K562 (cell line): ENCODE measurements around the gene HOXA5. TPM values are rescaled to one million over a fixed set of nuclear protein-coding genes. Genes with fewer than 3 reads are reported as not detected.

Experiments used
- ATAC-seq: fragments of 200-7000 bp; cut with Tn5 transposase; 3 replicates; pipeline ENCODE4 v1.9.1; 2020; ENCODE audit warnings: moderate library complexity
- BruUV-seq: library from RNA; stranded (reverse); fragments of 400-500 nt; replicated peaks from 2 replicates; lab custom pipeline; 2021; lab: Mats Ljungman, UMichigan
- CTCF ChIA-PET: fragments of 300-600 bp; formaldehyde crosslinking; extraction: SDS; loops from one replicate; lab custom pipeline; 2021; ENCODE audit warnings: low intra/inter-chr PET ratio; lab: Yijun Ruan, JAX
- POLR2A ChIA-PET: fragments of 300-600, 350-650 bp; sonication (Branson Sonifier 250); formaldehyde crosslinking; extraction: SDS; loops from one replicate; lab custom pipeline; 2021; ENCODE audit warnings: antibody characterized with exemption, inconsistent platforms; lab: Yijun Ruan, JAX
- DNase-seq, 4 experiments: peaks; one replicate each; pipeline versions ENCODE4 v3.0.0 to v3.0.0-alpha.2; 2011 to 2018; ENCODE audit warnings: low spot score in 3 of 4, mixed read lengths in 3 of 4; ENCODE audit errors: extremely low read depth in 1 of 4
- FAIRE-seq: peaks from 2 replicates; lab custom pipeline; 2011; peaks lifted over from hg19 to GRCh38; lab: Jason Lieb, UNC
- H2AFZ ChIP-seq: 2 replicates; pipeline ENCODE4 v1.6.0; 2011; ENCODE audit warnings: low read depth, low read length, control low read depth, inconsistent platforms
- H3K27ac ChIP-seq: fragments of 200-600 bp; 3 replicates; pipeline ENCODE4 v1.8.0; 2011; ENCODE audit warnings: low read depth, mild to moderate bottlenecking, control low read depth, inconsistent platforms, low read length, moderate library complexity, mixed read lengths; ENCODE audit errors: extremely low read depth
- H3K27me3 ChIP-seq, 2 experiments: fragments of 300-600 bp in 1 of 2; 2 replicates in 1 of 2; 3 replicates in 1 of 2; pipeline versions ENCODE4 v1.6.0 to v1.8.0; 2011; ENCODE audit warnings: inconsistent platforms in 2 of 2, low read length in 2 of 2, mild to moderate bottlenecking in 1 of 2, mixed read lengths in 1 of 2, moderate library complexity in 1 of 2; ENCODE audit not compliant: control insufficient read depth in 2 of 2, insufficient read depth in 2 of 2
- H3K36me3 ChIP-seq: fragments of 300-600 bp; 3 replicates; pipeline ENCODE4 v1.8.0; 2011; ENCODE audit warnings: mild to moderate bottlenecking, low read length, inconsistent platforms; ENCODE audit not compliant: control insufficient read depth, insufficient read depth
- H3K4me1 ChIP-seq, 2 experiments: fragments of 200-600 bp in 1 of 2; replicated peaks in 1 of 2; 2 replicates in 1 of 2; 3 replicates in 1 of 2; pipeline versions ENCODE4 v1.5.1 to v1.8.0; 2011; ENCODE audit warnings: inconsistent platforms in 2 of 2, low read length in 2 of 2, mild to moderate bottlenecking in 1 of 2, mixed read lengths in 1 of 2, moderate library complexity in 1 of 2; ENCODE audit not compliant: control insufficient read depth in 2 of 2, insufficient read depth in 2 of 2
- H3K4me2 ChIP-seq: 2 replicates; pipeline ENCODE4 v1.6.1; 2011; ENCODE audit warnings: low read length, control low read depth, inconsistent platforms, mixed read lengths; ENCODE audit not compliant: insufficient read depth
- H3K4me3 ChIP-seq: fragments of 200-600 bp; sonication (generic), shearing (Covaris generic); 2 replicates; pipeline ENCODE4 v1.5.1; 2016; ENCODE audit warnings: control low read depth, inconsistent platforms
- H3K79me2 ChIP-seq: fragments of 200-600 bp; 3 replicates; pipeline ENCODE4 v1.8.0; 2011; ENCODE audit warnings: low read length, inconsistent platforms; ENCODE audit not compliant: control insufficient read depth, insufficient read depth
- H3K9ac ChIP-seq, 2 experiments: 2 replicates each; pipeline versions ENCODE4 v1.6.0 to v1.6.1; 2011; ENCODE audit warnings: low read depth in 2 of 2, low read length in 2 of 2, control low read depth in 1 of 2, inconsistent platforms in 1 of 2, mild to moderate bottlenecking in 1 of 2, mixed read lengths in 1 of 2; ENCODE audit not compliant: insufficient read depth in 1 of 2
- H3K9me1 ChIP-seq: one replicate; pipeline ENCODE4 v1.6.0; 2011; ENCODE audit warnings: inconsistent platforms, mild to moderate bottlenecking, low read length, moderate library complexity; ENCODE audit not compliant: control insufficient read depth, insufficient read depth
- H3K9me3 ChIP-seq: replicated peaks from 2 replicates; pipeline ENCODE4 v1.5.1; 2011; ENCODE audit warnings: low read depth, low read length, inconsistent platforms; ENCODE audit not compliant: control insufficient read depth, insufficient read depth
- H4K20me1 ChIP-seq: replicated peaks from 2 replicates; pipeline ENCODE4 v1.6.1; 2011; ENCODE audit warnings: low read length, inconsistent platforms, mixed read lengths; ENCODE audit not compliant: control insufficient read depth, insufficient read depth
- BRD9 ChIP-seq: fragments of 450-650 bp; IDR thresholded peaks from 2 replicates; pipeline ENCODE4 v1.6.1; 2018; ENCODE audit warnings: low read depth; ENCODE audit not compliant: partially characterized antibody
- ESRRA ChIP-seq: fragments of 450-650 bp; IDR thresholded peaks from 2 replicates; pipeline ENCODE4 v1.6.1; 2014; ENCODE audit warnings: low read depth, mild to moderate bottlenecking, moderate library complexity, borderline replicate concordance
- MECOM ChIP-seq: fragments of 250-450 bp; sonication (Bioruptor Pico); IDR thresholded peaks from 2 replicates; pipeline ENCODE4 v1.8.0; 2022; ENCODE audit warnings: inconsistent platforms
- PCBP2 ChIP-seq: fragments of 200-400 bp; formaldehyde crosslinking; IDR thresholded peaks from 2 replicates; pipeline ENCODE4 v1.6.1; 2018; ENCODE audit warnings: low read length, low read depth, mild to moderate bottlenecking, moderate library complexity; ENCODE audit not compliant: poor library complexity, severe bottlenecking
- SREBF2 ChIP-seq: sonication (generic); formaldehyde crosslinking; IDR thresholded peaks from 2 replicates; pipeline ENCODE4 v1.4.0; 2020; ENCODE audit warnings: mild to moderate bottlenecking, missing genetic modification reagents
- SUPT5H ChIP-seq: fragments of 450-650 bp; IDR thresholded peaks from 2 replicates; pipeline ENCODE4 v1.6.1; 2016
- ZBTB1 ChIP-seq: sonication (generic); formaldehyde crosslinking; IDR thresholded peaks from 2 replicates; pipeline ENCODE4 v1.8.1; 2023; ENCODE audit warnings: missing genetic modification reagents, low read depth, mild to moderate bottlenecking, borderline replicate concordance
- ZC3H4 ChIP-seq: sonication (generic); formaldehyde crosslinking; IDR thresholded peaks from 2 replicates; pipeline ENCODE4 v1.9.0; 2021; ENCODE audit warnings: missing genetic modification reagents, borderline replicate concordance
- ZNF583 ChIP-seq: fragments of 250-450 bp; sonication (Bioruptor Pico); IDR thresholded peaks from 2 replicates; pipeline ENCODE4 v1.4.0; 2020
- ZNF699 ChIP-seq: fragments of 250-450 bp; sonication (Bioruptor Pico); IDR thresholded peaks from 2 replicates; pipeline ENCODE4 v1.8.0; 2021; ENCODE audit warnings: mild to moderate bottlenecking, moderate library complexity; ENCODE audit not compliant: insufficient replicate concordance
- ZNF780A ChIP-seq: fragments of 250-450 bp; sonication (Bioruptor Pico); IDR thresholded peaks from 2 replicates; pipeline ENCODE4 v1.5.0; 2021; ENCODE audit warnings: mild to moderate bottlenecking
- WGBS: fragments of 100-300 bp; shearing (Covaris generic); methylation state at CpG from one replicate; pipeline ENCODE4 v1.1.6; 2016; ENCODE audit warnings: low coverage, mixed read lengths; ENCODE audit not compliant: insufficient coverage; ENCODE audit errors: missing lambda C conversion rate; 5-methylcytosine and 5-hydroxymethylcytosine counted together
- in situ Hi-C: fragments of 300-500 bp; cut with MboI; formaldehyde crosslinking; loops from 4 replicates; pipeline ENCODE4 v1.15.0; 2018; ENCODE audit warnings: inconsistent platforms, mixed read lengths
- intact Hi-C: fragments of 100-400 bp; cut with micrococcal nuclease; formaldehyde crosslinking; loops from 2 replicates; pipeline ENCODE4 v1.14.2; 2022
- polyA plus RNA-seq, 8 experiments: library from polyadenylated mRNA; depleted of rRNA in 4 of 8; stranded (reverse) in 5 of 8; unstranded in 3 of 8; fragments of >200 nt; fragmentation: Nextera tagmentation in 2 of 8; fragmentation: Illumina TruSeq in 1 of 8; extraction: Ambion mirVana in 2 of 8; extraction: Trizol in 1 of 8; gene quantifications; 2 replicates each; pipeline versions ENCODE4 v1.2.1 to v1.2.3, GENCODE V29; 2011 to 2014; ENCODE audit warnings: inconsistent platforms in 1 of 8, missing spikeins in 1 of 8
- total RNA-seq, 7 experiments: library from RNA; depleted of rRNA in 6 of 7; stranded (reverse); fragments of >200 nt in 6 of 7; fragmentation: Illumina TruSeq in 2 of 7; extraction: Trizol in 2 of 7; gene quantifications; 2 replicates each; pipeline versions ENCODE4 v1.2.1 to v1.2.3, GENCODE V29; 2011 to 2021; ENCODE audit warnings: low replicate concordance in 1 of 7
- TF ChIP-seq, protein P1 (sequence below): fragments of 250-450 bp; sonication (Bioruptor Pico); IDR thresholded peaks from 2 replicates; pipeline ENCODE4 v1.9.0; 2021; ENCODE audit warnings: mild to moderate bottlenecking

Gene HOXA5
- total and polyA plus RNA-seq, 9 of the 15 experiments (the other 6 are each of a cell fraction or from before 2014, with no cell fraction given) = 0.13 TPM; not detected in 8

DNA sequence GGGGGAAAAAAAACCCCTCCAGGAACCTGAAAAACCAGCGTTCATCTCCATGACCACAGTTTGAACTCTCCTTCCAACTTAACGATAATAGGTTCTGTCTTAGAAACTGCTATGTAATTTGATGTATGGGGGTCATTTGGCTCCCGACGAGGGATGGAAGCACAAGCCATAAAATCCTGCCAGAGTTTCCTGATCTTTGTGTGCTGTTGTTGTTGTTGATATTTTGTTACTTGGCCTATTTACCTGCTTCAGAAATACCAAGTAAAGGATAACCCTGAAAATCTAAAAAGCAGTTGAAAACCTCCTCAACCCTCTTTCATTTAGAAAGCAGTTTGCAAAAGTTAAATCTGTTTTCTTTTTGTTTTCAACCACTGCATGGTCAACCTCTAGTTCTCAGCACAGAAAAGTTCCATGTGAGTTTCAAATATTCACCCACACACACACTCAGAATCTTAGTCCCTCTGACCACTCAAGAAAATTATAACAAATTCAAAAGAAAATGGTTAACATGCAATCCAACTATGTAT, 31.7 kb downstream of the HOXA5 start:
- CTCF ChIA-PET = no interaction called here

DNA sequence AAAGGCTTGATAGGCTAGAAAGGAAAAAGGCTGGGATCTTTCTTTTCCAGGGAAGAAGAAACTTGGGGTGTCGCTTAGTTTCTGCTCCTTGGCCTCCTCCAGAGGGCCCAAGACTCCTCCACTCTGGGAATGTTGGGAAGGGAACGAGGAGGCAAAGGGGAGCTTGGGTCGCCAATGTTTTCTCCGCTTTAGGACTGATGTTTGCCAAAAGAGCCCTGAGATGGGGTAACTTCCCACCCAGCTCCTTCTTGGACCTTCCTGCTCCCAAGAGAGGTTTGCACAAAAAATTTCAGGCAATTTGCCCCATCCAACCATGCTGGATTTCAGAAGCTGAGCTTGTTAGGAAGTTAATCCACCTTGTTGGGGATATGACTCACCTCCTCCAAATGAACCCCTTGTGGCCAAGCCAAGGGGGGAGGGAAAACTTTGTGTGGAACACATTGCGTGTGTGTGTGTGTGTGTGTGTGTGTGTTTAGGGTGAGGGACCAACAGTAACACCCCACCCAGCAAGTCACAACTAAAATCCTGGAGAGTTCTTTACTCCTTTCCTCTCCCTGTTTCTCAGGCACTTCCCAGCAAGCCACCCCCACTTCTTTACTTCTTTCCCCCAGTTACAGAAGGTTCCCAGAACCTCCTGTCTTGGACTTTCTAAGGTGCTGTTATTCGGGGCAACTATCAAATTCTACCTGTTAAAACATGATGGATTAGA, 32.3 kb downstream of the HOXA5 start:
- Histone ChIP-seq H2AFZ (no peak overlapping the region), H3K9me3 (no peaks in the 10 kb centered on the region), H4K20me1 (0 out of 2 replicates have a peak, but pooled peaks cover 6% of the 10 kb centered on the region), H3K4me3 (no peak overlapping the region), H3K27me3 (peaks cover 54 to 68% of the 10 kb centered on the region in 2 experiments; a peak in 4 of 5 replicates), H3K4me1 (peaks cover 0 to 28% of the 10 kb centered on the region in 2 experiments; a peak in 2 of 5 replicates), H3K9ac (no peak overlapping the region), H3K79me2 (no peaks in the 10 kb centered on the region), H3K27ac (no peak overlapping the region), H3K36me3 (no peaks in the 10 kb centered on the region), H3K4me2 (no peak overlapping the region), H3K9me1 (no peaks in the 10 kb centered on the region)
- CTCF ChIA-PET = no interaction called here
- TF ChIP-seq ZBTB1 (CRISPR knock-in tag) = no peak
- no peak for TF ChIP-seq ZNF699 (CRISPR knock-in tag)
- no peak for TF ChIP-seq MECOM (CRISPR knock-in tag)
- no peak for TF ChIP-seq ZC3H4 (CRISPR knock-in tag)
- TF ChIP-seq BRD9 = no peak
- no peak for TF ChIP-seq SREBF2 (CRISPR knock-in tag)
- TF ChIP-seq ESRRA = no peak
- no peak for TF ChIP-seq ZNF780A (CRISPR knock-in tag)
- intact Hi-C loops = no loop called here
- BruUV-seq = no TSS peak
- WGBS = 6% methylated on average over 6 of the region's 6 CpGs
- POLR2A ChIA-PET = no interaction called here
- in situ Hi-C loops = no loop called here
- no peak for FAIRE-seq
- no peak for DNase-seq
- ATAC-seq = no peak

More for the DNA sequence above, 31.7 kb downstream of the HOXA5 start:
- 0% methylated on average over 4 of the region's 4 CpGs for WGBS
- no peak overlapping the region for H3K9ac ChIP-seq
- ATAC-seq (no peak), DNase-seq (no peak), FAIRE-seq (no peak)
- no peaks in the 10 kb centered on the region for H3K36me3 ChIP-seq
- TF ChIP-seq SUPT5H (no peak), PCBP2 (no peak), ZNF583 (no peak)
- TF ChIP-seq, protein P1, sequence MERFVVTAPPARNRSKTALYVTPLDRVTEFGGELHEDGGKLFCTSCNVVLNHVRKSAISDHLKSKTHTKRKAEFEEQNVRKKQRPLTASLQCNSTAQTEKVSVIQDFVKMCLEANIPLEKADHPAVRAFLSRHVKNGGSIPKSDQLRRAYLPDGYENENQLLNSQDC = no peak
- POLR2A ChIA-PET = no interaction called here
- intact Hi-C loops (no loop called here), in situ Hi-C loops (no loop called here)
- H3K9me1 ChIP-seq = no peaks in the 10 kb centered on the region
- H3K27me3 ChIP-seq = peaks cover 54 to 65% of the 10 kb centered on the region in 2 experiments; a peak in 4 of 5 replicates
- H3K79me2 ChIP-seq = no peaks in the 10 kb centered on the region
- 0 out of 2 replicates have a peak, but pooled peaks cover 6% of the 10 kb centered on the region for H4K20me1 ChIP-seq
- H3K4me3 ChIP-seq = no peak overlapping the region
- no peak overlapping the region for H2AFZ ChIP-seq
- no TSS peak for BruUV-seq
- no peak overlapping the region for H3K4me2 ChIP-seq
- H3K27ac ChIP-seq = no peak overlapping the region
- H3K9me3 ChIP-seq = no peaks in the 10 kb centered on the region
- H3K4me1 ChIP-seq = peaks cover 0 to 28% of the 10 kb centered on the region in 2 experiments; a peak in 2 of 5 replicates
